Gastroesophageal sphincter (tissue), 3 donors: ENCODE results near the gene KLHL1.

Experiments used
- EP300 ChIP-seq: sonication (generic); formaldehyde crosslinking; IDR thresholded peaks from one replicate; pipeline ENCODE4 v1.6.1; 2017; ENCODE audit warnings: antibody characterized with exemption, mild to moderate bottlenecking
- POLR2A ChIP-seq, 2 donors: fragments of 450-650 bp; IDR thresholded peaks; one replicate each; pipeline ENCODE4 v1.6.1; 2017; ENCODE audit warnings: antibody characterized with exemption in 2 of 2, mild to moderate bottlenecking in 2 of 2, moderate library complexity in 1 of 2
- POLR2AphosphoS5 ChIP-seq: sonication (generic); formaldehyde crosslinking; IDR thresholded peaks from one replicate; pipeline ENCODE4 v1.6.1; 2017; ENCODE audit warnings: antibody characterized with exemption
- TF ChIP-seq, protein P1 (sequence below), 4 experiments: fragments of 200-600 bp in 2 of 4; fragments of 450-650 bp in 2 of 4; sonication (generic) in 1 of 4; IDR thresholded peaks; one replicate each; pipeline ENCODE4 v1.5.1; 2017 to 2019; ENCODE audit warnings: antibody characterized with exemption in 4 of 4, mild to moderate bottlenecking in 2 of 4, moderate library complexity in 2 of 4

DNA sequence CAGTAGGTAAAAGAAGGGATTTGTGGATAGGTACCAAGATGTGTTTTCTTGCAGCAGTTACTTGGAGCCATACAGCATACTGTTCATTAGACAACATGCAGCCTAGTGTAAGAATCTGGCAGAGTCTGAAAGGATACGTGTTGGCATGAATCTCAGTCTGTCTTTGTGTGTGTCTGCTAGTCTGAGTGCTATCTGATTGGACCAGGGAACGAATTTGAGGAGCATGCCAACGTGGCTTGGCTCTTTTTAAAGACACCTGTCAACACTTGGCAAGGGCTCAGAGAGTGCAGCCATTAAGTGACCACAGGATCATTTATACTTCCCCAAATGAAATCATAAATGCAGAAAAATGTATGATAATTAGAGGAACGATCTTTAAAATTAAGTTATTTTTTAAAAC, 28.2 kb downstream of the KLHL1 start:
- TF ChIP-seq POLR2A (IDR thresholded peaks at IDR 0.05) (no peak), EP300 (no peak), POLR2AphosphoS5 (no peak)
- TF ChIP-seq, protein P1, sequence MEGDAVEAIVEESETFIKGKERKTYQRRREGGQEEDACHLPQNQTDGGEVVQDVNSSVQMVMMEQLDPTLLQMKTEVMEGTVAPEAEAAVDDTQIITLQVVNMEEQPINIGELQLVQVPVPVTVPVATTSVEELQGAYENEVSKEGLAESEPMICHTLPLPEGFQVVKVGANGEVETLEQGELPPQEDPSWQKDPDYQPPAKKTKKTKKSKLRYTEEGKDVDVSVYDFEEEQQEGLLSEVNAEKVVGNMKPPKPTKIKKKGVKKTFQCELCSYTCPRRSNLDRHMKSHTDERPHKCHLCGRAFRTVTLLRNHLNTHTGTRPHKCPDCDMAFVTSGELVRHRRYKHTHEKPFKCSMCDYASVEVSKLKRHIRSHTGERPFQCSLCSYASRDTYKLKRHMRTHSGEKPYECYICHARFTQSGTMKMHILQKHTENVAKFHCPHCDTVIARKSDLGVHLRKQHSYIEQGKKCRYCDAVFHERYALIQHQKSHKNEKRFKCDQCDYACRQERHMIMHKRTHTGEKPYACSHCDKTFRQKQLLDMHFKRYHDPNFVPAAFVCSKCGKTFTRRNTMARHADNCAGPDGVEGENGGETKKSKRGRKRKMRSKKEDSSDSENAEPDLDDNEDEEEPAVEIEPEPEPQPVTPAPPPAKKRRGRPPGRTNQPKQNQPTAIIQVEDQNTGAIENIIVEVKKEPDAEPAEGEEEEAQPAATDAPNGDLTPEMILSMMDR (IDR thresholded peaks at IDR 0.05): no peak
